HepG2 (cell line): ENCODE measurements around the gene SLC2A4. TPM values are rescaled to one million over a fixed set of nuclear protein-coding genes. Genes with fewer than 3 reads are reported as not detected.

Experiments
- ATAC-seq: fragments of 200-7000 bp; cut with Tn5 transposase; 3 replicates; pipeline ENCODE4 v1.9.1; 2020; ENCODE audit warnings: mild to moderate bottlenecking, moderate library complexity
- BruUV-seq: library from RNA; stranded (reverse); fragments of 400-500 nt; replicated peaks from 2 replicates; lab custom pipeline; 2021; lab: Mats Ljungman, UMichigan
- CTCF ChIA-PET: fragments of 300-600 bp; formaldehyde crosslinking; extraction: SDS; loops from one replicate; lab custom pipeline; 2021; ENCODE audit warnings: low total read pairs, inconsistent platforms, low intra/inter-chr PET ratio; lab: Yijun Ruan, JAX
- POLR2A ChIA-PET: fragments of 350-600 bp; sonication (Branson Sonifier 250); formaldehyde crosslinking; loops from one replicate; lab custom pipeline; 2020; ENCODE audit warnings: antibody characterized with exemption, inconsistent platforms; lab: Yijun Ruan, JAX
- DNase-seq: peaks from one replicate; pipeline ENCODE4 v3.0.0-alpha.2; 2015; ENCODE audit warnings: low spot score
- FAIRE-seq: peaks from 3 replicates; lab custom pipeline; 2011; peaks lifted over from hg19 to GRCh38; lab: Jason Lieb, UNC
- H2AFZ ChIP-seq: one replicate; pipeline ENCODE4 v1.6.1; 2011; ENCODE audit warnings: low read length, inconsistent platforms
- H3K27ac ChIP-seq: fragments of 300-600 bp; 3 replicates; pipeline ENCODE4 v1.8.0; 2011; ENCODE audit warnings: mixed run types, mild to moderate bottlenecking, mixed read lengths, low read length, inconsistent platforms; ENCODE audit not compliant: insufficient read depth; ENCODE audit errors: extremely low read length
- H3K27me3 ChIP-seq, 2 experiments: fragments of 200-600 bp in 1 of 2; 2 replicates in 1 of 2; 3 replicates in 1 of 2; pipeline versions ENCODE4 v1.6.0 to v1.8.0; 2011; ENCODE audit warnings: low read length in 2 of 2, mild to moderate bottlenecking in 2 of 2, moderate library complexity in 2 of 2, inconsistent platforms in 1 of 2; ENCODE audit not compliant: insufficient read depth in 2 of 2, control insufficient read depth in 1 of 2
- H3K36me3 ChIP-seq, 2 experiments: fragments of 200-600 bp in 1 of 2; replicated peaks in 1 of 2; 2 replicates in 1 of 2; 3 replicates in 1 of 2; pipeline versions ENCODE4 v1.5.1 to v1.8.0; 2011; ENCODE audit warnings: low read length in 2 of 2, inconsistent platforms in 1 of 2; ENCODE audit not compliant: insufficient read depth in 2 of 2, control insufficient read depth in 1 of 2
- H3K4me1 ChIP-seq: 2 replicates; pipeline ENCODE4 v1.5.1; 2012; ENCODE audit warnings: low read length, inconsistent platforms; ENCODE audit not compliant: insufficient read depth
- H3K4me2 ChIP-seq: 2 replicates; pipeline ENCODE4 v1.6.0; 2011; ENCODE audit warnings: low read depth, low read length, inconsistent platforms
- H3K4me3 ChIP-seq, 3 experiments: fragments of 200-600 bp in 1 of 3; sonication (generic), shearing (Covaris generic) in 1 of 3; replicated peaks in 1 of 3; 2 replicates each; pipeline ENCODE4 v1.5.1; 2011 to 2016; ENCODE audit warnings: low read length in 3 of 3, inconsistent platforms in 2 of 3, low read depth in 2 of 3, mild to moderate bottlenecking in 2 of 3, control low read depth in 1 of 3, mixed read lengths in 1 of 3; ENCODE audit not compliant: insufficient read depth in 1 of 3
- H3K79me2 ChIP-seq: one replicate; pipeline ENCODE4 v1.6.1; 2011; ENCODE audit warnings: low read length, inconsistent platforms; ENCODE audit not compliant: insufficient read depth
- H3K9ac ChIP-seq: 2 replicates; pipeline ENCODE4 v1.6.0; 2011; ENCODE audit warnings: mild to moderate bottlenecking, low read depth, low read length, inconsistent platforms; ENCODE audit not compliant: insufficient read depth
- H3K9me3 ChIP-seq: 2 replicates; pipeline ENCODE4 v1.5.1; 2012; ENCODE audit warnings: mild to moderate bottlenecking, low read length
- H4K20me1 ChIP-seq: 2 replicates; pipeline ENCODE4 v1.6.0; 2011; ENCODE audit warnings: inconsistent platforms, mild to moderate bottlenecking, low read length, moderate library complexity; ENCODE audit not compliant: insufficient read depth
- DR1 ChIP-seq: sonication (generic); formaldehyde crosslinking; IDR thresholded peaks from 2 replicates; pipeline ENCODE4 v1.8.0; 2021; ENCODE audit warnings: mild to moderate bottlenecking, missing genetic modification reagents, inconsistent platforms
- ELF1 ChIP-seq: sonication (generic); formaldehyde crosslinking; IDR thresholded peaks from 2 replicates; pipeline ENCODE4 v1.4.0; 2020; ENCODE audit warnings: missing genetic modification reagents
- HNF1A ChIP-seq, 2 experiments: sonication (generic) in 1 of 2; formaldehyde crosslinking in 1 of 2; IDR thresholded peaks; 2 replicates each; pipeline versions ENCODE4 v1.4.0 to v1.6.1; 2016 to 2020; ENCODE audit warnings: borderline replicate concordance in 1 of 2, low read depth in 1 of 2, mild to moderate bottlenecking in 1 of 2, missing genetic modification reagents in 1 of 2
- IRF9 ChIP-seq: sonication (generic); formaldehyde crosslinking; IDR thresholded peaks from 2 replicates; pipeline ENCODE4 v1.8.0; 2022; ENCODE audit warnings: missing genetic modification reagents, mild to moderate bottlenecking, borderline replicate concordance
- MAFK ChIP-seq, 2 experiments: IDR thresholded peaks in 1 of 2; conservative IDR thresholded peaks in 1 of 2; 2 replicates each; pipeline ENCODE4 v1.6.1; 2011; ENCODE audit warnings: improper control_type of control experiment in 2 of 2, low read length in 2 of 2
- NFYC ChIP-seq: IDR thresholded peaks from 2 replicates; pipeline ENCODE4 v1.6.1; 2016; ENCODE audit warnings: missing genetic modification reagents, missing compliant biosample characterization
- TCF12 ChIP-seq, 2 experiments: fragments of 450-650 bp in 1 of 2; sonication (generic) in 1 of 2; formaldehyde crosslinking in 1 of 2; IDR thresholded peaks; 2 replicates each; pipeline versions ENCODE4 v1.6.1 to v1.8.0; 2017 to 2022; ENCODE audit warnings: antibody characterized with exemption in 1 of 2, mild to moderate bottlenecking in 1 of 2, missing genetic modification reagents in 1 of 2, moderate library complexity in 1 of 2
- ZBTB37 ChIP-seq: sonication (generic); formaldehyde crosslinking; IDR thresholded peaks from 2 replicates; pipeline ENCODE4 v1.4.0; 2020; ENCODE audit warnings: mild to moderate bottlenecking, missing genetic modification reagents
- ZNF430 ChIP-seq: sonication (generic); formaldehyde crosslinking; IDR thresholded peaks from 2 replicates; pipeline ENCODE4 v1.9.0; 2021; ENCODE audit warnings: mild to moderate bottlenecking, missing genetic modification reagents
- ZNF549 ChIP-seq: sonication (generic); formaldehyde crosslinking; IDR thresholded peaks from 2 replicates; pipeline ENCODE4 v1.5.0; 2020; ENCODE audit warnings: missing genetic modification reagents
- ZNF629 ChIP-seq: sonication (generic); formaldehyde crosslinking; conservative IDR thresholded peaks from 2 replicates; pipeline ENCODE4 v1.5.0; 2020; ENCODE audit warnings: missing genetic modification reagents
- ZNF761 ChIP-seq: sonication (generic); formaldehyde crosslinking; conservative IDR thresholded peaks from 2 replicates; pipeline ENCODE4 v1.4.0; 2020; ENCODE audit warnings: mild to moderate bottlenecking, missing genetic modification reagents
- ZNF816 ChIP-seq: sonication (generic); formaldehyde crosslinking; IDR thresholded peaks from 2 replicates; pipeline ENCODE4 v1.8.0; 2022; ENCODE audit warnings: missing genetic modification reagents, mild to moderate bottlenecking, borderline replicate concordance
- whole genome bisulfite sequencing: methylation state at CpG from one replicate; pipeline ENCODE4 v1.1.6; 2017; ENCODE audit warnings: low lambda C conversion rate; 5-methylcytosine and 5-hydroxymethylcytosine counted together
- in situ Hi-C: cut with HindIII; loops from 2 replicates; pipeline ENCODE4 v1.10.0; 2017; ENCODE audit warnings: low pct_unique_long_range_greater_than_20kb; ENCODE audit not compliant: extremely low pct_ligation_motif_present
- intact Hi-C: fragments of 100-400 bp; cut with micrococcal nuclease; formaldehyde crosslinking; loops from one replicate; pipeline ENCODE4 v1.10.0; 2022; ENCODE audit not compliant: unreplicated experiment
- polyA plus RNA-seq, 8 experiments: library from polyadenylated mRNA; depleted of rRNA in 3 of 8; stranded (reverse) in 7 of 8; unstranded in 1 of 8; fragments of >200 nt; fragmentation: Illumina TruSeq in 4 of 8; extraction: Trizol in 4 of 8; gene quantifications; 2 replicates each; pipeline versions ENCODE4 v1.2.1 to v1.2.3, GENCODE V29; 2011 to 2016; ENCODE audit warnings: low read depth in 4 of 8, missing spikeins in 1 of 8, mixed read lengths in 1 of 8; ENCODE audit not compliant: insufficient read depth in 1 of 8
- total RNA-seq, 5 experiments: library from RNA; depleted of rRNA; stranded (reverse); fragments of >200 nt; fragmentation: Illumina TruSeq; extraction: Trizol; gene quantifications; 2 replicates each; pipeline ENCODE4 v1.2.3, GENCODE V29; 2016; ENCODE audit warnings: low read depth in 1 of 5
- TF ChIP-seq, protein P1 (sequence below): sonication (generic); formaldehyde crosslinking; IDR thresholded peaks from 2 replicates; pipeline ENCODE4 v1.5.0; 2020; ENCODE audit warnings: missing genetic modification reagents, mild to moderate bottlenecking, borderline replicate concordance

Gene SLC2A4
- total and polyA plus RNA-seq, 2 of the 13 experiments (the other 11 are each of a cell fraction or from before 2014, with no cell fraction given): 4.9 to 5.8 TPM

GRCh38 chr17:7329997-7330637, 48.6 kb downstream of the SLC2A4 start:
- CTCF ChIA-PET: no interaction called here
- DNase-seq: peak; percentile 76
- no peak for FAIRE-seq
- peaks cover 33% of the 10 kb centered on the region for H3K4me1 ChIP-seq
- peaks cover 0 to 14% of the 10 kb centered on the region in 2 experiments; a peak in 3 of 5 replicates for H3K36me3 ChIP-seq
- H3K79me2 ChIP-seq: peaks cover 12% of the 10 kb centered on the region
- BruUV-seq: no TSS peak
- peak overlapping the region; percentile 83 for H3K9ac ChIP-seq
- H2AFZ ChIP-seq: peak overlapping the region; percentile 68
- H4K20me1 ChIP-seq: no peaks in the 10 kb centered on the region
- peak; percentile 77 for ATAC-seq
- H3K4me2 ChIP-seq: peak overlapping the region; percentile 84
- peak overlapping the region; percentile 90 to 97 (median 91) for H3K4me3 ChIP-seq
- H3K27me3 ChIP-seq: peaks cover 0 to 4% of the 10 kb centered on the region in 2 experiments; a peak in 3 of 5 replicates
- POLR2A ChIA-PET: interaction anchor here (0.7 to 2.7 kb wide), 32 partner anchors 10 to 726 kb away, joined by 3 to 47 read pairs (median 4); partner anchors contain the start of genes ACADVL, ASGR1, ASGR2 and CHRNB1
- intact Hi-C loops (loop anchor here (1.0 to 2.0 kb wide), 3 partner anchors 21 to 115 kb away; partner anchors contain the start of gene CHRNB1), in situ Hi-C loops (no loop called here)
- 2% methylated on average over 10 of the region's 34 CpGs for WGBS
- H3K9me3 ChIP-seq: no peaks in the 10 kb centered on the region
- H3K27ac ChIP-seq: peak overlapping the region; percentile 63
- TF ChIP-seq ELF1 (CRISPR knock-in tag) (no peak), NFYC (peak; percentile 48), IRF9 (CRISPR knock-in tag) (no peak), ZNF430 (no peak), ZNF629 (CRISPR knock-in tag) (no peak), MAFK (conservative IDR thresholded peaks at IDR 0.05 in 1 of 2, IDR thresholded peaks at IDR 0.05 in 1 of 2; ENCODE audit: low read length in 2 of 2) (no peak), ZNF549 (CRISPR knock-in tag) (no peak), HNF1A (IDR thresholded peaks at IDR 0.05; ENCODE audit: low read depth) (no peak), HNF1A (CRISPR knock-in tag; IDR thresholded peaks at IDR 0.05; ENCODE audit: borderline replicate concordance) (no peak), ZNF816 (CRISPR knock-in tag) (0 out of 2 replicates have a peak, but pooled peaks have one; percentile 53), DR1 (CRISPR knock-in tag) (no peak), TCF12 (IDR thresholded peaks at IDR 0.05) (no peak), TCF12 (CRISPR knock-in tag; IDR thresholded peaks at IDR 0.05) (no peak), ZNF761 (CRISPR knock-in tag) (no peak), ZBTB37 (CRISPR knock-in tag) (no peak)
- TF ChIP-seq, protein P1, sequence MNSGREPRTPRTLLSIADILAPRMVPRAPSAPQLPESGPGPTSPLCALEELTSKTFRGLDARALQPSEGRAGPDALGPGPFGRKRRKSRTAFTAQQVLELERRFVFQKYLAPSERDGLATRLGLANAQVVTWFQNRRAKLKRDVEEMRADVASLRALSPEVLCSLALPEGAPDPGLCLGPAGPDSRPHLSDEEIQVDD: no peak
